SK-MEL-5 (cell line): ENCODE measurements around the gene PTX4. TPM values are rescaled to one million over a fixed set of nuclear protein-coding genes. Genes with fewer than 3 reads are reported as not detected.
A peak's percentile ranks its signal among the peaks of the same experiment; 100 is the strongest.

ENCODE experiments used
- DNase-seq: peaks from one replicate; pipeline ENCODE4 v3.0.0-alpha.2; 2016; ENCODE audit warnings: low read depth, low spot score
- in situ Hi-C: cut with HindIII; loops from 2 replicates; pipeline ENCODE4 v1.10.0; 2016; ENCODE audit warnings: low sequenced_read_pairs, high pct_unique_total_duplicates, low pct_unique_long_range_greater_than_20kb
- total RNA-seq: library from RNA; depleted of rRNA; stranded (reverse); fragments of >200 nt; shearing (Covaris generic); gene quantifications from 2 replicates; pipeline ENCODE4 v1.2.3, GENCODE V29; 2014

The PTX4 gene
- total RNA-seq, 1 experiment from 2014 or later: not detected

GRCh38 chr16:1505912-1506311, 17.2 kb upstream of the PTX4 start:
- in situ Hi-C loops: no loop called here
- DNase-seq: no peak

- no peak for DNase-seq
- in situ Hi-C loops: no loop called here
Observed at GRCh38 chr16:1505073-1505844, 16.5 kb upstream of the PTX4 start.

GRCh38 chr16:1503110-1503955, 14.6 kb upstream of the PTX4 start:
- in situ Hi-C loops: no loop called here
- DNase-seq: no peak

GRCh38 chr16:1502092-1503004, 13.6 kb upstream of the PTX4 start:
- DNase-seq: no peak
- in situ Hi-C loops: no loop called here

- in situ Hi-C loops: no loop called here
- DNase-seq: no peak
Observed at GRCh38 chr16:1501630-1502029, 12.9 kb upstream of the PTX4 start.

GRCh38 chr16:1500465-1501150, 11.9 kb upstream of the PTX4 start:
- in situ Hi-C loops: no loop called here
- no peak for DNase-seq

- no peak for DNase-seq
- in situ Hi-C loops: no loop called here
Observed at GRCh38 chr16:1499756-1500464, 11.2 kb upstream of the PTX4 start.

GRCh38 chr16:1498899-1499676, 10.3 kb upstream of the PTX4 start:
- in situ Hi-C loops: no loop called here
- no peak for DNase-seq

- DNase-seq: no peak
- in situ Hi-C loops: no loop called here
Observed at GRCh38 chr16:1497014-1497598, 8.4 kb upstream of the PTX4 start.

GRCh38 chr16:1496464-1496863, 7.7 kb upstream of the PTX4 start:
- in situ Hi-C loops: no loop called here
- no peak for DNase-seq

GRCh38 chr16:1495889-1496262, 7.1 kb upstream of the PTX4 start:
- in situ Hi-C loops: no loop called here
- no peak for DNase-seq

- in situ Hi-C loops: no loop called here
- no peak for DNase-seq
Observed at GRCh38 chr16:1495211-1495888, 6.6 kb upstream of the PTX4 start.

GRCh38 chr16:1494711-1495110, 6.0 kb upstream of the PTX4 start:
- in situ Hi-C loops: no loop called here

GRCh38 chr16:1494129-1494640, 5.4 kb upstream of the PTX4 start:
- DNase-seq: peak; percentile 61
- in situ Hi-C loops: no loop called here

More at GRCh38 chr16:1494711-1495110, 6.0 kb upstream of the PTX4 start:
- no peak for DNase-seq

GRCh38 chr16:1493746-1494094, 5.0 kb upstream of the PTX4 start:
- DNase-seq: no peak
- in situ Hi-C loops: no loop called here
